WI38 (cell line): ENCODE data around the gene NUDT17.

Experiments used
- H3K4me3 ChIP-seq: 2 replicates; pipeline ENCODE4 v1.5.1; 2011; ENCODE audit warnings: low read depth, mild to moderate bottlenecking, control low read depth, low read length
- TF ChIP-seq, protein P1 (sequence below): IDR thresholded peaks from 2 replicates; pipeline ENCODE4 v1.5.1; 2012; ENCODE audit warnings: low read depth, mild to moderate bottlenecking, control low read depth, low read length

NUDT17 gene

GRCh38 chr1:145891587-145892485, 46.4 kb downstream of the NUDT17 start:
- peak overlapping the region; percentile 23; the same call in 1 of the 2 replicates for H3K4me3 ChIP-seq
- TF ChIP-seq, protein P1, sequence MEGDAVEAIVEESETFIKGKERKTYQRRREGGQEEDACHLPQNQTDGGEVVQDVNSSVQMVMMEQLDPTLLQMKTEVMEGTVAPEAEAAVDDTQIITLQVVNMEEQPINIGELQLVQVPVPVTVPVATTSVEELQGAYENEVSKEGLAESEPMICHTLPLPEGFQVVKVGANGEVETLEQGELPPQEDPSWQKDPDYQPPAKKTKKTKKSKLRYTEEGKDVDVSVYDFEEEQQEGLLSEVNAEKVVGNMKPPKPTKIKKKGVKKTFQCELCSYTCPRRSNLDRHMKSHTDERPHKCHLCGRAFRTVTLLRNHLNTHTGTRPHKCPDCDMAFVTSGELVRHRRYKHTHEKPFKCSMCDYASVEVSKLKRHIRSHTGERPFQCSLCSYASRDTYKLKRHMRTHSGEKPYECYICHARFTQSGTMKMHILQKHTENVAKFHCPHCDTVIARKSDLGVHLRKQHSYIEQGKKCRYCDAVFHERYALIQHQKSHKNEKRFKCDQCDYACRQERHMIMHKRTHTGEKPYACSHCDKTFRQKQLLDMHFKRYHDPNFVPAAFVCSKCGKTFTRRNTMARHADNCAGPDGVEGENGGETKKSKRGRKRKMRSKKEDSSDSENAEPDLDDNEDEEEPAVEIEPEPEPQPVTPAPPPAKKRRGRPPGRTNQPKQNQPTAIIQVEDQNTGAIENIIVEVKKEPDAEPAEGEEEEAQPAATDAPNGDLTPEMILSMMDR: peak; percentile 96

DNA sequence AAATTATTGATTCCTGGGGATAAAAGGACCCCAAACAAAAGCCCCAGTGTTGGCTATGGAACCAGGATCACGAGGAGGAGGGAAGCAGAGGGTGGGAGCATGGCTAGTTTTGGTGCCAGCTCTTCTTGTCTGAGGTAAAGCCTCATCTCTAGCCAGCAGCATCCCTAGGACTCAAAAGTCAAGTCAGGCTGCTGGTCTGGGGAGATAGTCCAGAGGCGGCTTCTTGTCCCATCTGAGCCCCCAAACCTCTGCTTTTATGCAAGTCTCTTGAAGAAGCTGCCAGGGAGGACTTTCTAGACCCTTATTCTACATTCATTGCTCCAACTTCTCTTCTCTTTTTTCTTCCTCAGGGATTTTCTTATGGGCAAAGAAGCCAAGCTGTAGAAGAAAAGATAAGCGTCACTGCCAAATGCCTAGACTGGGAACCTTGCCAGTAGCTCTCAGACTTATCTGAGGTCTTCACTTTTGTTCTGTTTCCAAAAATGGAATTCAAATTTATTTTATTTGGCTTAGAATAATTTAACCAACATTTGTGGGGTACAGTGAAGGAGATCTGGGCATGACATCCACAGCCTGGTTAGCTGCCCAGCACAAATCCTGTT, 47.2 kb downstream of the NUDT17 start:
- H3K4me3 ChIP-seq: peak overlapping the region; percentile 23; the same call in 1 of the 2 replicates
- TF ChIP-seq, protein P1: no peak

DNA sequence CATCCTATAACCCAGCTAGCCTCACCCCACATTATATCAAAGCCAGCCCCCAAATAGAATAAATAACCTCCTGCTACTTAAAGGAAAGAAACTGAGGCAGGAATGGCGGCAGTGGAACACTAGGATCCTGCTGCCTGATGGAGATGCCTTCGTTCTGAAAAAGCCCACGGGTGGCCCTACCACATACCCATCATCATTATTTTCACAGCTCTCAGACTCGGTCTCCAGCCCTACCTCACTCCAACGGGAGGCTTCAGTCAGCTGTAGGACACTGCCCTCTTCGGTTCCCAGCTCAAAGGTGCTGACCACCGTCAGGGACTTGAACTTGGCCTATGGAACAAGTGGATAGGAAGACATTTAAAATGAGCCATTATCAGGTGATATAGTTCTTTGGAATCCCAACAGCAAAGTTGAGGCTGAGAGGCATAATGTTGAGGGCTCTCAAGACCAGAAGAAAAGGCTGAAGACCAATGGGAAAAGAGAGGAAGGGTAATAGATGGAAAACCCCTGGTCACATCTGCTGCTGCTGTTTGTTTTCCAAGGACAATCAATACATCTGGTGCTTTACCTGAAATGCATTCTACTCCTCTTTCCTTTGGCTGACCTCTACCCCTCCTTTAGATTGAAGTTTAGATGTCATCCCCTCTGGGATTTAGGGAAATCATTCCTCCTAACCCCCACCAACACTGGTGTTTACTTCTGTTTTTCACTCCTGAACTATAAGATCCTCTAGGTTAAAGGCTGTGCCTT, 48.1 kb downstream of the NUDT17 start:
- H3K4me3 ChIP-seq: no peak overlapping the region
- TF ChIP-seq, protein P1: no peak

DNA sequence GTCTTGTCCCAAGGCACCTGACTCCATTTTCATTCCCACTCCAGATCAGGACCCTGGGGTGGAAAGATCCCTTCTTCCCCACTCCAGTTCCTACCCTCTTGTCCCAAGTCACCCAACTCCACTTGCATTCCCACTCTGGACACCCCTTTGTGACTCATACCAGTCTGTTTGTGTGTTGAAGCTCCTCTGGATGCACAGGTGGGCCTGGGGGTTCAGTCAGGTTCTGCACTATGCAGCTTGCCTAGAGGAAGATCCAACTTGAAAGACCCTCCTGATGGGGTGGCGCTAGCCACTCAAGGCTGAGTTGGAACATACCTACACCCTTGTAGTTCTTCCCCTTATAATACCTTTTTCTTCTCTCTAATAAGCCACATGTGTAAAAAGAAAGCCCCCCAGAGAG, 50.0 kb downstream of the NUDT17 start:
- TF ChIP-seq, protein P1: no peak
- no peak overlapping the region for H3K4me3 ChIP-seq

DNA sequence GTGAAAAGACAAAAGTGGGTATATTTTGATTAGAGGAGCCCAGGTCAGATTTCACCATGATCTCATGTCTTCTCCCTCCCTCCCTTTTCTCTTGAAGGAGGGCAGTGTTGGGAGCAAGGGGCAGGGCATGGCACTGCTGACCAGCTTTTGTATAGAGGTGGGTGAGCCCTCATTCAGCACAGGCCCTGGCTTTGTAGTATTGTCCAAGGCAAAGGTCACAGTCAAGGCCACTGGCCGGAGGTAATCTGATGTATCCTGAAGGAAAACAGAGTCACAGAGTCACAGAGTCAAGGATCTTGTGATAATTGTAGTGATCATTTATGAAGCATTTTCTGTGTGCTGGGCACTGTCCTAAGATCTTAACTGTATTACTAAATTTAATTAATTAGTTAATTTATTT, 52.5 kb downstream of the NUDT17 start:
- no peak overlapping the region for H3K4me3 ChIP-seq
- TF ChIP-seq, protein P1: no peak
